Glomerular visceral epithelial cell (primary cell): ENCODE measurements around the gene OR2V1.
"Not testable (repeated sequence)": the region's sequence is repeated elsewhere in the genome, so short reads cannot be mapped to it uniquely, and the experiment has no call there.

Experiments used
- DNase-seq: peaks from one replicate; pipeline ENCODE4 v3.0.0-alpha.2; 2016; ENCODE audit errors: extremely low spot score

OR2V1 gene, protein sequence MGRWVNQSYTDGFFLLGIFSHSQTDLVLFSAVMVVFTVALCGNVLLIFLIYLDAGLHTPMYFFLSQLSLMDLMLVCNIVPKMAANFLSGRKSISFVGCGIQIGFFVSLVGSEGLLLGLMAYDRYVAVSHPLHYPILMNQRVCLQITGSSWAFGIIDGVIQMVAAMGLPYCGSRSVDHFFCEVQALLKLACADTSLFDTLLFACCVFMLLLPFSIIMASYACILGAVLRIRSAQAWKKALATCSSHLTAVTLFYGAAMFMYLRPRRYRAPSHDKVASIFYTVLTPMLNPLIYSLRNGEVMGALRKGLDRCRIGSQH

DNA sequence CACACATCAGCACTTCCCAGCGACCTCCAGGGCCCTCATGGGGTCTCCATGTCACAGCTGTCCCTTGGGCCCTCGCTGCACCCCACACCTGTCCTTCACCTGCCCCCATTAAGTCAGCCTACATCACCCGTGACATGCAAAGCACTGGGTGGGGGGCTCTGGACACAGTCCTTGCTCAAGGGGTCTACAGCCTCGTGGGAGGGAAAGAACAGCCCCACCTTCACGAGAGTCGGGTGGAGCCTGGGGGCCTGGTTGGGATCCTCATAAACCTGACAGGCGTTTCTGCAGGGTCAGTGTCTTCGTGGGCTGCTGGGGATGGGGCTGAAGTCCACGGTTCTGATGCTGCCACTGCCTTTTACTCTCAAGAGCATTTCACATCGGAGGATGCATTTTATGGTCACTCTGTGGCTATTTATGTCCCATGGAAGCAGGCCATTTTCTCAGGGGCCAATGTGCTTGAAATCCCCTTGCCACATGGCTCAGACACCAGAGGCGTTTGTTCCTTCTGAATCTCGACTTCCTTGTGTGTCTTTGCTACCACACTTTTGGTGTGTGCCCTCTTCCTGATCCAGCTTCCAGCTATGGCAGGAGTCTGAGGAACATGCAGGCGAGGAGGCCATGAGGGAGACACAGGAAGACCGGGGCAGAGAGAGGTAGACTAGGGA lies at the start of gene OR2V1:
Gene OR2V1, minus strand, starts transcription at position 338 of the 665 bp plus-strand sequence. CDS start 5,865 bp downstream, outside the sequence.
- DNase-seq, result no peak

DNA sequence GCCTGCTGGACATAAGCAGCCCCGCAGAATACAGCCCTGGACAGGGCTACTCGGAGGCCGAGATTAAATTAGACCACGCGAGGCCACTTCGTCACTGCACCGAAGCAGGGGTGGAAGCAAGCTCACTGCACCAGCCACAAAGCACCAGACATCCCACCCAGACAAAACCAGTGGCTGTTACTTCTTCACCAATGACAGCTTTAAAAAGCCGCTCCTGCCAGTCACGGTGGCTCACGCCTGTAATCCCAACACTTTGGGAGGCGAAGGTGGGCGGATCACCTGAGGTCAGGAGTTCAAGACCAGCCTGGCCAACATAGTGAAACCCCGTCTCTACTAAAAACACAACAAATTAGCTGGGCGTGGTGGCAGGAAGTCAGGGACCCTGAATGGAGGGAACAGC lies 46.6 kb upstream of the OR2V1 start:
- not testable (repeated sequence) for DNase-seq

DNA sequence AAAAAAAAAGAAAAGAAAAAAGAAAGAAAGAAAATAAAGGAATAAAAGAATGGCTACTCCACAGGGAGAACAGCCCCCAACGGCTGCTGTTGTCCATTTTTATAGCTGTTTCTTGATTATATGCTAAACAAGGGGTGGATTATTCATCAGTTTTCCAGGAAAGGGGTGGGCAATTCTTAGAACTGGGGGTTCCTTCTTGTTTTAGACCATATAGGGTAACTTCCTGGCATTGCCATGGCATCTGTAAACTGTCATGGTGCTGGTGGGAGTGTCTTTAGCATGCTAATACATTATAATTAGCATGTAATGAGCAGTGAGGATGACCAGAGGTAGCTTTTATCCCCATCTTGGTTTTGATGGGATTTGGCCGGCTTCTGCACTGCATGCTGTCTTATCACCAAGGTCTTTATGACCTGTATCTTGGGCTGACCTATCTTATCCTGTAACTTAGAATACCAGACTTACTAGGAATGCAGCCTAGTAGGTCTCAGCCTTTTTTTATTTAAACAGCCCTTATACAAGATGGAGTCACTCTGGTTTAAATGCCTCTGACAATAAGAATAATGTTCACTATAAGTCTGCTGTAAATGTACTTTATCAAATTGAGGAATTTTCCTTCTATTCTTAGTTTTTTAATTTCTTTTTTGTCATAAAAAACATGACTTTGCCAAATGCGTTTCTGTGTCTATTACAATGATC lies 45.4 kb upstream of the OR2V1 start:
- DNase-seq, result no peak

DNA sequence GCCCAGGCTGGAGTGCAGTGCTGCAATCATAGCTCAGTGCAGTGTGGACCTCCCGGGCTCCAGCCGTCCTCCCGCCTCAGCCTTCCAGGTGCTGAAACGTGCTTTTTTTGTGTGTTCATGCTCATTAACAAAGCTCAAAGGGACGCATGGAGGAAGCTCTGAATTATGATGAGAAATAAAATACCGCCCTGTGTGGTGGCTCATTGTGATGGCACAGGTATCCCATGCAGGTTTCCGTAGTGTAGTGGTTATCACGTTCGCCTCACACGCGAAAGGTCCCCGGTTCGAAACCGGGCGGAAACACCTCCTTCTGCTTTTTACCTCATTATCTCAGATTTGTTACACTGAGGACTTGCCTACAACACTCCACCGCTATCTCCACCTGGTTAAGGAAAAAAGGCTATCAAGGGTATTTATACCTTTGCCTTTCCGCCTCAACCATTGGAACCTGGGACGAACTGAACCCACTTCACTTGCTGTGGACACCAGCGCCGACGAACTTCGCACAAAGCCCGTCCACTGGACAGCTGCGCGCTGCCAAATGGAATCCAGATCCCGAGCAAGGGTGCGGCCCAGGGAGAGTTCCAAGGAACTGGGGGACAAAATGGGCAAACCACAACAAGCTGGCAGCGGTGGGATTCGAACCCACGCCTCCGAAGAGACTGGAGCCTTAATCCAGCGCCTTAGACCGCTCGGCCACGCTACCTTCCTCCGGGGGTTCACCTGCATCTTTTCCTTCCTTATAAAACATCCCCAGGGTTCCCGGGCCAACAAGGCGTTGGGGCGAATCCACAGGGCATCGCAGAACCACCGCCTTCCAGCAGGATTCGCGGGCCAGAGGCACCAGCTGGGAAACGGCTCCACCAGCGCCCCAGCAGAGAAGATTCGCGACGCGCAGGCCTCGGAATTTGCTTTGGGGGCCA lies 42.7 kb upstream of the OR2V1 start:
- DNase-seq, result peak; percentile 64

DNA sequence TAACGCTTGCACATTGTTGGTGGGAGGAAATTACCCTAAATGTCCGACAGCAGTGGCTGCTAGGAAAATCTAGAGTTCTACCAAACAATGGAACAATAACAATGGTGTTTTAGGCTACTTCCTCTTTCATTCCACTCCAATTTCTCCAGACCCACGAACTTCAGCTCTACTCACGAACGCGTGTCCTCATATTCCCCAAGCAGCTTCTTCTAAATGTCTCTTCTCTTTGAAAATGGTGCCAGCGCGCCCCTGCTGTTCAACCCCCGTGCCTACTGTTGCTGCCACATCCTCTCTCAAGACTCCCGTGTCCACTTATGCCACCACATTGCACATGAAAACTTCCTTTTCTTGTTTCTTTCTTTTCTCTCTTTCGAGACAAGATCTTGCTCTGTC lies 42.1 kb upstream of the OR2V1 start:
- no peak for DNase-seq

DNA sequence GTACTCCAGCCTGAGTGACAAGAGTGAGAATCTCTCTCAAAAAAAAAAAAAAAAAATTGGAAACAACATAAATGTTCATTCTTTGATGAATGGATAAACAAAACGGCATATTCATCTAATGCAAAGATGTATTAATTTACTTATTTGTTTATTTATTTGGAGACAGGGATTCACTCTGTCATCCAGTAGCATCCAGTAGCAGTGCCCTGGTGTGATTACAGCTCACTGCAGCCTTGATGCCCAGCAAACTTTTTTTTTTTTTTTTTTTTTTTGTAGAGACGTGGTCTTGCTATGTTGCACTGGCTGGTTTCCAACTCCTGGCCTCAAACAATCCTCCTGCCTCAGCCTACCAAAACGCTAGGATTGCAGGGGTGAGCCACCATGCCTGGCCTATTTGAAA lies 40.8 kb upstream of the OR2V1 start:
- DNase-seq, result peak; percentile 47

DNA sequence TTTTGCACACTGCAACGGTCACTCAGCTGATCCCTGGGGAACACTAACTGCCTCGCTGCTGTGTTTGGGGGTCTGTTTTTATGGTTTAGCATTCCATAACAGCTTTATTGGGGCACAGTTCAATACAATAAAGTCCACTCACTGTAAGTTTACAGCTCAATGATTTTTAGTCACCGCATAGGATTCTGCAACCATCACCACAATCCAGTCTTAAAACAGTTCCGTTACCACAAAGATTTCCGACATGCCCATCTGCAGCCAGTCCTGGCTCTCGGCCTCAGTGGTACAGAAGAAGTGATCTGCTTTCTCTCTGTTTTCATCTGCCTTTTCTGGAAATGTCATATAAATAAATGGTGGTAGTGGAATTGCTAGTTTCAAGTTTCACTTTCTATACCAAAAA lies 40.0 kb upstream of the OR2V1 start:
- DNase-seq, result peak; percentile 84

DNA sequence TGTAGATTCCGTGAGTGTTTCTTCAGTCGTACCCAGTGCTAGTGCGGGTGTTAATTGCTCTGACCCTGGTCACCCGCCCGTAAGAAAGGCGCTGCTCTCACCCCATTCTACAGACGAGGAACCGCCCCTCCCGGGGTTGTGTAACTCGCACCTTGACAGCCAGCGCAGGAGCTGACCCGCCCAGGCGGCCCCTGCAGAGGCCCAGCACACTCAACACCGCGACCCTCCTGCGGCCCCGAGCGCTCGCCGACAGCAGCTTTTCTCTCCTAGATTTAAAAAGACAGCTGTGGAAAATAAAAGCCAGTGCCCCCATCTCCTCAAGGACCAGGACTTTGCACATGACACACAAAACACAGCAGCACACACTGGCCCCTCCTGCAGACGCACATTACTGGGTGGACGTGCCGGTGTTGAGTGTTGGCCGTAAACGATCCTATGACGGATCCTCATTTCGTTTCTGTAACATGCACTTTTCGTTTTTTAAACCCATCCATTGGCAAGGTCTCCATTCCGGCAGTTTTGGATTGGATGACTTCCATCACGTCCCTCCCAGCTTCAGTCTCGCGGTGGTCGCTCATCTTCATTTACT lies 39.4 kb upstream of the OR2V1 start:
- DNase-seq, result peak; percentile 37

DNA sequence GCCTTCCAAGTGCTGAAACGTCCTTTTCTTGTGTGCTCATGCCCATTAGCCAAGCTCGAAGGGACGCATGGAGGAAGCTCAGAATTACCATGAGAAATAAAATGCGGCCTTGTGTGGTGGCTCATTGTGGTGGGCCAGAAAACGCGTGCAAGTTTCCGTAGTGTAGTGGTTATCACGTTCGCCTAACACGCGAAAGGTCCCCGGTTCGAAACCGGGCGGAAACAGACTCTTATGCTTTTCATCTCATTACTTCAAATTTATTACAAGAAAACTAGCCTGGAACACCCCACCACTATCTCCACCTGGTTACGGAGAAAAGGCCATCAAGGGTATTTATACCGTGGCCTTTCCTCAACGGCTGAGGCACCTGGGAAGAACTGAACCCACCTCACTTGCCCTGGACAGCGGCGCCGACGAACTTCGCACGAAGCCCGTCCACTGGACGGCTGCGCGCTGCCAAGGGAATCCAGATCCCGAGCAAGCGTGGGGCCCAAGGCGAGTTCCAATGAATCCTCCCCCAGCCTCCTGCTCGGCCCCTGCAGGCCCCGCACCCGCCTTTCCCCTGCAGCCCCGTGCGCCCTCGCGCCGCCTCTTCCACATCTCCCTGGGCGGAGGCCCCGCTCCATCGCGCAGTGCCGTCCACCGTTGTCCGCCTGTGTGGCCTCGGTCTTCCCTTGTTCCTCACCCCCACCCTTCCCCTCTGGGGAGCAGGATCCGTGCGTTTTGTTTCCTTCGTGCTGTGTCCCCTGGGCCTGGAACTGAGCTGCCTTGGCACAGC lies 38.7 kb upstream of the OR2V1 start:
- DNase-seq, result peak; percentile 70

DNA sequence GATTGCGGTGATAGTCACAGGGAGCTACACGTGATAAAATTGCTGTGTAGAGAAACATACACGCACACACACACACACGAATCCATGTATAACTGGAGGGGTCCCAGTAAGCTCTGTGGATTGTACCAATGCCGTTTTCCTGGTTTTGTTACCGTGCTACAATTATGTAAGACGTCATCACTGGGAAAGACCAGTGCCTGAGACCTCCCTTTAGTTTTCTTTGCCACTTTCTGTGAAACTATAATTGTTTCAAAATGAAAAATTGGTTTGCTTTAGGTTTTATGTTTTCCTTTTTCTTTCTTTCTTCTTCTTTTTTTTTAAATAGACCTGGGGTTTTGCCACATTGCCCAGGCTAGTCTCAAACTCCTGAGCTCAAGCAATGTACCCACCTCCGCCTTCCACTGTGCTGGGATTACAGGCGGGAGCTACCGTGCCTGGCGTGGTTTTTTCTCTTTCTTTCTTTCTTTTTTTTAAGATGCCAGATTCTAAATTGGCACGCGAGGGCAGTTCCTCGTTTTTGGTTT lies 37.7 kb upstream of the OR2V1 start:
- no peak for DNase-seq

DNA sequence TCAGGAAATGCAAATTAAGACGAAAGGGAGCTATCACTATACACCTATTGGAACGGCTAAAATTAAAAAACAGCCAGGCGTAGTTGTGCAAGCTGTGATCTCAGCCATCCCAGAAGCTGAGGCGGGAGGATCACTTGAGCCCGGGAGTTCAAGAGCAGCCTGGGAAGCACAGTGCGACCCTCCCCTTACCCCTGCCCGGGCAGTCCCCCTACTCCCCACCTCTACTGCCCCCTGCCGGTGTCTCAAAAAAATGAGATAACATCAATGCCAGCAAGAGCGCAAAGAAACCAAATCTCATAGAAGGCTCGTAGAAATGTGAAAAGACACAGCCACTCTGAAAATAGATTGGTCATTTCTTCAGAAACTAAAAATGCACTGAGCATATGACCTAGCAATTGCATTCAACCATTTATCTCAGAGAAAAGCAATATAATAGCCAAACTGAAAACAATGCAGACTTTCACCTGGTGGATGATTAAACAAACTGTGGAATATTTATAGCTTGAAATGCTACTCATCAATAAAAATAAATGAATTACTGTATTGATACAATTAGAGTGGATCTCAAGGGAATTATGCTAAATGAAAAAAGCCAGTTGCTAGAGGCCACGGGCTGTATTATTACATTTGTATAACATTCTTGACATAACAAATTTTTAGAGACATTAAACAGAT lies 37.0 kb upstream of the OR2V1 start:
- no peak for DNase-seq

DNA sequence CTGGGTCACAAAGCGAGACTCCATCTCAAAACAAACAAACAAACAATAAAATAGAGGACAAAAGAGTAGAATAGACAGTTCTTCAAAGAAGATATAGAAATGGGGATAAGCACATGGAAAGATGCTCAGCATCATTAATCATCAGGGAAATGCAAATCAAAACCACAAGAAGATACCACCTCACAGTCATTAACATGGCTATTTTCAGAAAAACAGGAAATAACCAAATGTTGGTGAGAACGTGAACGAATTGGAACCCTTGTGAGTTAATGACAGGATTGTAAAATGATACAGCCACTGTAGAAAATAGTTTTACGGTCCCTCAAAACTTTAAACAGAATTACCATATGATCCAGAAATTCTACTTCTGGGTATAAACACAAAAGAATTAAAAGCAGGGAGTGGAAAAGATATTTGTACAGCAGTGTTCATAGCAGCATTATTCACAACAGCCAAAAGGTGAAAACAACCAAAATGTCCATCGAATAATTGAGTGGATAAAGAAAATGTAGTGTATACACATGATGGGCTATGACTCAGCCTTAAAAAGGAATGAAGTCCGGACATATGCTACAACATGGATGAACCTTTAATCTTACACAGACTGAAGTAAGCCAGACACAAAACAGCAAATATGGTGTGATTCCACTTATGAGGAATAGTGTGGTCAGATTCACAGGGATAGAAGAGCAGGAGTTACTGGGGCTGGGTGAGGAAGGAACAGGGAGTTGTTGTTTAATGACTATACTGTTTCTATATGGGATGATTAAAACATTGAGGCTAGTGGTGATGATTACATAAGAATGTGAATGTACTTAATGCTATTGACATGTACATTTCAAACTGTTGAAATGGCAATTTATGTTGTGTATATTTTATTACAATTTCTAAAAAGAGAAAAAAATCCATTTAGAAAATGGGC lies 36.1 kb upstream of the OR2V1 start:
- DNase-seq, result no peak

DNA sequence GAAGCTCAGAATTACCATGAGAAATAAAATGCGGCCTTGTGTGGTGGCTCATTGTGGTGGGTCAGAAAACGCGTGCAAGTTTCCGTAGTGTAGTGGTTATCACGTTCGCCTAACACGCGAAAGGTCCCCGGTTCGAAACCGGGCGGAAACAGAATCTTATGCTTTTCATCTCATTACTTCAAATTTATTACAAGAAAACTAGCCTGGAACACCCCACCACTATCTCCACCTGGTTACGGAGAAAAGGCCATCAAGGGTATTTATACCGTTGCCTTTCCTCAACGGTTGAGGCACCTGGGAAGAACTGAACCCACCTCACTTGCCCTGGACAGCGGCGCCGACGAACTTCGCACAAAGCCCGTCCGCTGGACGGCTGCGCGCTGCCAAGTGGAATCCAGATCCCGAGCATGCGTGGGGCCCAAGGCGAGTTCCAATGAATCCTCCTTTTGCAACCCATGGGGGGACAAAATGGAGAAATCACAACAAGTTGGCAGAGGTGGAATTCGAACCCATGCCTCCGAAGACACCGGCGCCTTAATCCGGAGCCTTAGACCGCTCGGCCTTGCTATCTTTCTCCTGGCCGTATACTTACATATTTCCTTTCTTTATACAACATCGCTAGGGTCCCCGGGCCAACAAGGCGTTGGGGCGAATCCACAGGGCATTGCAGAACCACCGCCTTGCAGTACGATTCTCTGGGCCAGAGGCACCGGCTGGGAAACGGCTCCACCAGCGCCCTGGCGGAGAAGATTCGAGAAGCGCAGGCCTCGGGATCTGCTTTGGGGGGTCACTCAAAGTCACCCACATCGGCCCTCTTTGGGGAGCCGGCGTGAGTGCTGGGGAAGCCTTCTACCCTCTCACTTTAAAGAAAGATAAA lies 33.3 kb upstream of the OR2V1 start:
- DNase-seq, result no peak

DNA sequence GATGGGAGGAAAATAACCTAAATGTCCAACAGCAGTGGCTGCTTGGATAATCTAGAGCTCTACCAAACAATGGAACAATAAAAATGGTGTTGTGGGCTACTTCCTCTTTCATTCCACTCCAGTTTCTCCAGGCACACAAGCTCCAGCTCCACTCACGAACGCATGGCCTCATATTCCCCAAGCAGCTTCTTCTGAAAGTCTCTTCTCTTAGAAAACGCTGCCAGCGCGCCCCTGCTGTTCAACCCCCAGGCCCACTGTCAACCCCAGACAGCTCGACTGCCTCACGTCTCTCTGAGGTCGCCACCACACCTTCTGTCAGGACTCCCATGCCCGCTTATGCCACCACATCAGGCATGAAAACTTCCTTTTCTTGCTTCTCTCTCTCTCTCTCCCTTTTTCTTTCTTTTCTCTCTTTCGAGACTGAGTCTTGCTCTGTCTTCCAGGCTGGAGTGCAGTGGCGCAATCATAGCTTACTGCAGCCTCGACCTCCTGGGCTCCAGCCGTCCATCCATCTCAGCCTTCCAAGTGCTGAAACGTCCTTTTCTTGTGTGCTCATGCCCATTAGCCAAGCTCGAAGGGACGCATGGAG lies 32.6 kb upstream of the OR2V1 start:
- no peak for DNase-seq

DNA sequence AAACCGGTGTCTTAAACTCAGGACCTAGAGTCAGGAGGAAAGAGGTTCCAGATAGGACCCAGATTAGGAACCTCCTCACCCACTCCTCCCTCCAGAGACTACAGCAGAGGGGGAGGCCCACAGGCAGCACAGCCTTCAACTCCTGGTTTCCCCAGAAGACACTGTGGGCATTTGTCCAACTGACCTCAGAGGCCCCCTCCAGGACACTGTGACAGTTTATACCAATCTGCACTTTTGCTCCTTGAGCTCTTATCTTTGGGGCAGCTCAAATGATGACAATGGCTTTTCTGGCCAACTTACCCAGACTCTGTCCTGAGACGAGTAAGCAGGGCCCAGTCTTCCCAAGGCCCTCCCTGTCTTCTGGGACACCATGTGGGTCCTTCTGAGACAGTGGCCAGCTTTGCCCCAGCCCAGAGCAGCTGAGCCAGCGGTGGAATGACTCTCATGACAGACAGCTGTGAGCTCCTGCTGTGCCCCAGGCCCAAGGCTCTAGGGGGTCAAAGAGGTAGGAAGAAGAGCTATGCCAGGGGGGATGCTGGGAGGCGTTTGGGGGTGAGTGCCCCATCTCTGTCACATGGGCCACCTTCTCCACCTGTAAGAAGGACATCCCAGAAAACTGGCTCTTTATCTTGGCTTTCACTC lies 30.7 kb upstream of the OR2V1 start:
- DNase-seq, result no peak

DNA sequence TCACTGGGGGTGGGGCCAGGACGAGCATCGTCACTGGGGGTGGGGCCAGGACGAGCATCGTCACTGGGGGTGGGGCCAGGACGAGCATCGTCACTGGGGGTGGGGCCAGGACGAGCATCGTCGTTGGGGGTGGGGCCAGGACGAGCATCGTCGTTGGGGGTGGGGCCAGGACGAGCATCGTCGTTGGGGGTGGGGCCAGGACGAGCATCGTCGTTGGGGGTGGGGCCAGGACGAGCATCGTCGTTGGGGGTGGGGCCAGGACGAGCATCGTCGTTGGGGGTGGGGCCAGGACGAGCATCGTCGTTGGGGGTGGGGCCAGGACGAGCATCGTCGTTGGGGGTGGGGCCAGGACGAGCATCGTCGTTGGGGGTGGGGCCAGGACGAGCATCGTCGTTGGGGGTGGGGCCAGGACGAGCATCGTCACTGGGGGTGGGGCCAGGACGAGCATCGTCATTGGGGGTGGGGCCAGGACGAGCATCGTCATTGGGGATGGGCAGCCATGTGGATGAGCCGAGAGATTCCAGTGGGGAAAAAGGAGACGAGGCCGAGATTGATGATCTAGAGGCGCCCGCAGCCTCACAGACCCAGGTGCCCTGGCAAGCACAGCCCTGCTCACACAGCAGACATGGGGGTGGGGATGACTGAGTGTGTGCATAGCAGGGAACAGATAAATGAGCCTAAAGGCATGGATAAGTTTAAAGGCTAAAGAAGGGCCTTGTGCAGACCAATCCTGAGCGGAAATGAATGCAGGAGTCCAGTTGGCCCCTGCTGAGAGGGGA lies 30.0 kb upstream of the OR2V1 start:
- DNase-seq, result peak; percentile 27
